ENCODE results near the gene DNAJC25. TPM values are rescaled to one million over a fixed set of nuclear protein-coding genes. Genes with fewer than 3 reads are reported as not detected.
A peak's percentile ranks its signal among the peaks of the same experiment; 100 is the strongest.

The DNAJC25 gene
- total RNA-seq, 4 donors from 2014 or later: 3.3 to 14.7 (median 12.7) TPM

GRCh38 chr9:111598733-111599091 lies 32.4 kb upstream of the DNAJC25 start:
- TF ChIP-seq CTCF (IDR thresholded peaks at IDR 0.05): no peak
- TF ChIP-seq POLR2A (IDR thresholded peaks at IDR 0.05): peak in 1 of 2 donors; percentile 19
- H3K9me3 ChIP-seq: no peaks in the 10 kb centered on the region
- H3K4me1 ChIP-seq: peaks cover 0 to 9% (median 4%) of the 10 kb centered on the region in 4 donors
- peak in 1 of 3 donors; percentile 54 for DNase-seq
- H3K27me3 ChIP-seq: no peaks in the 10 kb centered on the region
- peak overlapping the region; percentile 41 to 74 (median 64) for H3K4me3 ChIP-seq
- H3K27ac ChIP-seq: peak overlapping the region; percentile 66 to 87 (median 81)
- peaks cover 0 to 32% (median 0%) of the 10 kb centered on the region in 3 donors for H3K36me3 ChIP-seq

- Histone ChIP-seq H3K4me1 (peaks cover 0 to 9% (median 7%) of the 10 kb centered on the region in 4 donors), H3K27me3 (no peaks in the 10 kb centered on the region), H3K27ac (peak within 1 kb of the TSS; percentile 66 to 87 (median 81)), H3K4me3 (peak within 1 kb of the TSS; percentile 41 to 74 (median 64)), H3K9me3 (no peaks in the 10 kb centered on the region), H3K36me3 (peaks cover 0 to 26% (median 0%) of the 10 kb centered on the region in 3 donors)
- DNase-seq: peak in 2 of 3 donors; percentile 83 to 87
- TF ChIP-seq CTCF (IDR thresholded peaks at IDR 0.05) (no peak), POLR2A (IDR thresholded peaks at IDR 0.05) (peak; percentile 73 to 85)
Measured at GRCh38 chr9:111599092-111599954, 31.8 kb upstream of the DNAJC25 start, which contains the start of gene PTGR1. PTGR1 (minus strand) TSS chr9:111599647; CDS start chr9:111597422, 2,225 bp downstream.

GRCh38 chr9:111599955-111600343 lies 31.2 kb upstream of the DNAJC25 start:
- H3K9me3 ChIP-seq: no peaks in the 10 kb centered on the region
- peak overlapping the region; percentile 66 to 87 (median 81) for H3K27ac ChIP-seq
- peak overlapping the region in 3 of 4 donors; percentile 62 to 74 (median 66) for H3K4me3 ChIP-seq
- DNase-seq: no peak
- H3K27me3 ChIP-seq: no peaks in the 10 kb centered on the region
- peaks cover 0 to 10% (median 7%) of the 10 kb centered on the region in 4 donors for H3K4me1 ChIP-seq
- TF ChIP-seq CTCF (IDR thresholded peaks at IDR 0.05) (no peak), POLR2A (IDR thresholded peaks at IDR 0.05) (no peak)
- H3K36me3 ChIP-seq: peaks cover 0 to 22% (median 0%) of the 10 kb centered on the region in 3 donors

GRCh38 chr9:111601237-111602018 lies 29.7 kb upstream of the DNAJC25 start:
- Histone ChIP-seq H3K36me3 (peaks cover 0 to 7% (median 0%) of the 10 kb centered on the region in 3 donors), H3K4me1 (peaks cover 0 to 10% (median 7%) of the 10 kb centered on the region in 4 donors), H3K27me3 (no peaks in the 10 kb centered on the region), H3K4me3 (no peak overlapping the region), H3K9me3 (no peaks in the 10 kb centered on the region), H3K27ac (peak overlapping the region in 2 of 4 donors; percentile 9 to 59)
- DNase-seq: no peak
- TF ChIP-seq CTCF (IDR thresholded peaks at IDR 0.05) (no peak), POLR2A (IDR thresholded peaks at IDR 0.05) (no peak)

GRCh38 chr9:111603041-111603440 lies 28.1 kb upstream of the DNAJC25 start:
- no peak for DNase-seq
- no peaks in the 10 kb centered on the region for H3K9me3 ChIP-seq
- H3K4me3 ChIP-seq: no peak overlapping the region
- H3K4me1 ChIP-seq: peaks cover 0 to 12% (median 7%) of the 10 kb centered on the region in 4 donors
- peak overlapping the region in 2 of 4 donors; percentile 31 to 87 for H3K27ac ChIP-seq
- no peak for TF ChIP-seq CTCF (IDR thresholded peaks at IDR 0.05)
- TF ChIP-seq POLR2A (IDR thresholded peaks at IDR 0.05): no peak
- H3K27me3 ChIP-seq: no peaks in the 10 kb centered on the region
- H3K36me3 ChIP-seq: no peaks in the 10 kb centered on the region
